HCT116 (cell line): ENCODE data around the gene RCN2.
"Not testable (repeated sequence)": the region's sequence is repeated elsewhere in the genome, so short reads cannot be mapped to it uniquely, and the experiment has no call there.

ENCODE experiments used
- ELF1 ChIP-seq: IDR thresholded peaks from 2 replicates; pipeline ENCODE4 v1.6.1; 2012; ENCODE audit warnings: low read depth, borderline replicate concordance
- POLR2A ChIP-seq: IDR thresholded peaks from 2 replicates; pipeline ENCODE4 v1.7.0; 2011; ENCODE audit warnings: borderline replicate concordance; ENCODE audit not compliant: insufficient read depth, insufficient read length; ENCODE audit errors: extremely low read depth
- RAD21 ChIP-seq: IDR thresholded peaks from 2 replicates; pipeline ENCODE4 v1.6.1; 2012; ENCODE audit warnings: low read depth, mild to moderate bottlenecking
- TF ChIP-seq, protein P1 (sequence below), 3 experiments: fragments of 200-600 bp in 1 of 3; sonication (generic) in 1 of 3; IDR thresholded peaks in 2 of 3; conservative IDR thresholded peaks in 1 of 3; 2 replicates each; pipeline ENCODE4 v1.5.1; 2012 to 2017; ENCODE audit warnings: low read depth in 2 of 3, low read length in 2 of 3, antibody characterized with exemption in 1 of 3, borderline replicate concordance in 1 of 3, control low read depth in 1 of 3, mild to moderate bottlenecking in 1 of 3, mixed read lengths in 1 of 3, mixed run types in 1 of 3, moderate library complexity in 1 of 3; ENCODE audit not compliant: insufficient read depth in 1 of 3
- TF ChIP-seq, protein P2 (sequence below): IDR thresholded peaks from 2 replicates; pipeline ENCODE4 v1.6.1; 2012
- TF ChIP-seq, protein P3 (sequence below): IDR thresholded peaks from 2 replicates; pipeline ENCODE4 v1.6.1; 2012

DNA sequence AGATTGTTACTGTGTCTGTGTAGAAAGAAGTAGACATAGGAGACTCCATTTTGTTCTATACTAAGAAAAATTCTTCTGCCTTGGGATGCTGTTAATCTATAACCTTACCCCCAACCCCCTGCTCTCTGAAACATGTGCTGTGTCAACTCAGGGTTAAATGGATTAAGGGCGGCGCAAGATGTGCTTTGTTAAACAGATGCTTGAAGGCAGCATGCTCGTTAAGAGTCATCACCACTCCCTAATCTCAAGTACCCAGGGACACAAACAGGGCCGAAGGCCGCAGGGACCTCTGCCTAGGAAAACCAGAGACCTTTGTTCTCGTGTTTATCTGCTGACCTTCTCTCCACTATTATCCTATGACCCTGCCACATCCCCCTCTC is 31.6 kb upstream of the RCN2 start:
- TF ChIP-seq, protein P1, sequence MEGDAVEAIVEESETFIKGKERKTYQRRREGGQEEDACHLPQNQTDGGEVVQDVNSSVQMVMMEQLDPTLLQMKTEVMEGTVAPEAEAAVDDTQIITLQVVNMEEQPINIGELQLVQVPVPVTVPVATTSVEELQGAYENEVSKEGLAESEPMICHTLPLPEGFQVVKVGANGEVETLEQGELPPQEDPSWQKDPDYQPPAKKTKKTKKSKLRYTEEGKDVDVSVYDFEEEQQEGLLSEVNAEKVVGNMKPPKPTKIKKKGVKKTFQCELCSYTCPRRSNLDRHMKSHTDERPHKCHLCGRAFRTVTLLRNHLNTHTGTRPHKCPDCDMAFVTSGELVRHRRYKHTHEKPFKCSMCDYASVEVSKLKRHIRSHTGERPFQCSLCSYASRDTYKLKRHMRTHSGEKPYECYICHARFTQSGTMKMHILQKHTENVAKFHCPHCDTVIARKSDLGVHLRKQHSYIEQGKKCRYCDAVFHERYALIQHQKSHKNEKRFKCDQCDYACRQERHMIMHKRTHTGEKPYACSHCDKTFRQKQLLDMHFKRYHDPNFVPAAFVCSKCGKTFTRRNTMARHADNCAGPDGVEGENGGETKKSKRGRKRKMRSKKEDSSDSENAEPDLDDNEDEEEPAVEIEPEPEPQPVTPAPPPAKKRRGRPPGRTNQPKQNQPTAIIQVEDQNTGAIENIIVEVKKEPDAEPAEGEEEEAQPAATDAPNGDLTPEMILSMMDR (IDR thresholded peaks at IDR 0.05 in 2 of 3, conservative IDR thresholded peaks at IDR 0.05 in 1 of 3; ENCODE audit: borderline replicate concordance in 1 of 3, insufficient read depth in 1 of 3, low read depth in 2 of 3, low read length in 2 of 3): not testable (repeated sequence)
- not testable (repeated sequence) for TF ChIP-seq RAD21, POLR2A, ELF1
- TF ChIP-seq, protein P2, sequence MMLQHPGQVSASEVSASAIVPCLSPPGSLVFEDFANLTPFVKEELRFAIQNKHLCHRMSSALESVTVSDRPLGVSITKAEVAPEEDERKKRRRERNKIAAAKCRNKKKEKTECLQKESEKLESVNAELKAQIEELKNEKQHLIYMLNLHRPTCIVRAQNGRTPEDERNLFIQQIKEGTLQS: not testable (repeated sequence)
- TF ChIP-seq, protein P3, sequence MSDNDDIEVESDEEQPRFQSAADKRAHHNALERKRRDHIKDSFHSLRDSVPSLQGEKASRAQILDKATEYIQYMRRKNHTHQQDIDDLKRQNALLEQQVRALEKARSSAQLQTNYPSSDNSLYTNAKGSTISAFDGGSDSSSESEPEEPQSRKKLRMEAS: not testable (repeated sequence)
